HG03196 (cell line): ENCODE measurements around the gene CALM3.
"Not testable (repeated sequence)": the region's sequence is repeated elsewhere in the genome, so short reads cannot be mapped to it uniquely, and the experiment has no call there.

ENCODE experiments used
- ATAC-seq: cut with Tn5 transposase; IDR thresholded peaks from one replicate; pipeline ENCODE4 v1.9.1; 2021; ENCODE audit not compliant: unreplicated experiment

The CALM3 gene

GRCh38 chr19:46614114-46614722 lies 13.1 kb downstream of the CALM3 start:
- ATAC-seq = no peak

GRCh38 chr19:46615966-46616365 lies 14.8 kb downstream of the CALM3 start:
- ATAC-seq = no peak

GRCh38 chr19:46616631-46617322 lies 15.6 kb downstream of the CALM3 start:
- no peak for ATAC-seq

- ATAC-seq = no peak
Measured at GRCh38 chr19:46617601-46618000, 16.5 kb downstream of the CALM3 start.

GRCh38 chr19:46618670-46619231 lies 17.6 kb downstream of the CALM3 start:
- no peak for ATAC-seq

- ATAC-seq = no peak
Measured at GRCh38 chr19:46620267-46620666, 19.1 kb downstream of the CALM3 start.

GRCh38 chr19:46620716-46621115 lies 19.6 kb downstream of the CALM3 start:
- no peak for ATAC-seq

GRCh38 chr19:46621191-46622117 lies 20.3 kb downstream of the CALM3 start:
- no peak for ATAC-seq

GRCh38 chr19:46622118-46622446 lies 21.0 kb downstream of the CALM3 start:
- no peak for ATAC-seq

GRCh38 chr19:46623915-46624502 lies 22.9 kb downstream of the CALM3 start:
- no peak for ATAC-seq

- ATAC-seq = no peak
Measured at GRCh38 chr19:46624958-46625661, 24.0 kb downstream of the CALM3 start, which contains the start of gene PTGIR. PTGIR (minus strand) TSS chr19:46625089; CDS start chr19:46624225, 864 bp downstream.

GRCh38 chr19:46625731-46626130 lies 24.6 kb downstream of the CALM3 start:
- no peak for ATAC-seq

- no peak for ATAC-seq
Measured at GRCh38 chr19:46626446-46626845, 25.3 kb downstream of the CALM3 start.

GRCh38 chr19:46628970-46629369 lies 27.8 kb downstream of the CALM3 start:
- not testable (repeated sequence) for ATAC-seq

- ATAC-seq = no peak
Measured at GRCh38 chr19:46629546-46630025, 28.5 kb downstream of the CALM3 start.

- ATAC-seq = no peak
Measured at GRCh38 chr19:46630586-46631205, 29.6 kb downstream of the CALM3 start.

- no peak for ATAC-seq
Measured at GRCh38 chr19:46631481-46631880, 30.4 kb downstream of the CALM3 start.

- no peak for ATAC-seq
Measured at GRCh38 chr19:46633130-46633529, 32.0 kb downstream of the CALM3 start.

- peak; percentile 45 for ATAC-seq
Measured at GRCh38 chr19:46634045-46634655, 33.0 kb downstream of the CALM3 start.
